ENCODE results near the gene ARAP1.

- TF ChIP-seq, protein P1, sequence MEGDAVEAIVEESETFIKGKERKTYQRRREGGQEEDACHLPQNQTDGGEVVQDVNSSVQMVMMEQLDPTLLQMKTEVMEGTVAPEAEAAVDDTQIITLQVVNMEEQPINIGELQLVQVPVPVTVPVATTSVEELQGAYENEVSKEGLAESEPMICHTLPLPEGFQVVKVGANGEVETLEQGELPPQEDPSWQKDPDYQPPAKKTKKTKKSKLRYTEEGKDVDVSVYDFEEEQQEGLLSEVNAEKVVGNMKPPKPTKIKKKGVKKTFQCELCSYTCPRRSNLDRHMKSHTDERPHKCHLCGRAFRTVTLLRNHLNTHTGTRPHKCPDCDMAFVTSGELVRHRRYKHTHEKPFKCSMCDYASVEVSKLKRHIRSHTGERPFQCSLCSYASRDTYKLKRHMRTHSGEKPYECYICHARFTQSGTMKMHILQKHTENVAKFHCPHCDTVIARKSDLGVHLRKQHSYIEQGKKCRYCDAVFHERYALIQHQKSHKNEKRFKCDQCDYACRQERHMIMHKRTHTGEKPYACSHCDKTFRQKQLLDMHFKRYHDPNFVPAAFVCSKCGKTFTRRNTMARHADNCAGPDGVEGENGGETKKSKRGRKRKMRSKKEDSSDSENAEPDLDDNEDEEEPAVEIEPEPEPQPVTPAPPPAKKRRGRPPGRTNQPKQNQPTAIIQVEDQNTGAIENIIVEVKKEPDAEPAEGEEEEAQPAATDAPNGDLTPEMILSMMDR (IDR thresholded peaks at IDR 0.05 in 4 of 5, conservative IDR thresholded peaks at IDR 0.05 in 1 of 5): no peak
- TF ChIP-seq POLR2A (IDR thresholded peaks at IDR 0.05): no peak
Measured at GRCh38 chr11:72688929-72689328, 63.3 kb downstream of the ARAP1 start.

All from gastrocnemius medialis (tissue), 4 donors.